22Rv1 (cell line): ENCODE measurements around the gene ATP11B.

Experiments used
- H3K27ac ChIP-seq: fragments of 450-650 bp; 2 replicates; pipeline ENCODE4 v1.5.1; 2017
- ZFX ChIP-seq: fragments of 450-650 bp; IDR thresholded peaks from 2 replicates; pipeline ENCODE4 v1.6.1; 2017; ENCODE audit warnings: antibody characterized with exemption, borderline replicate concordance
- TF ChIP-seq, protein P1 (sequence below): fragments of 450-650 bp; IDR thresholded peaks from 2 replicates; pipeline ENCODE4 v1.5.1; 2017; ENCODE audit warnings: mild to moderate bottlenecking

ATP11B gene

GRCh38 chr3:182766099-182766498, 27.2 kb upstream of the ATP11B start:
- TF ChIP-seq, protein P1, sequence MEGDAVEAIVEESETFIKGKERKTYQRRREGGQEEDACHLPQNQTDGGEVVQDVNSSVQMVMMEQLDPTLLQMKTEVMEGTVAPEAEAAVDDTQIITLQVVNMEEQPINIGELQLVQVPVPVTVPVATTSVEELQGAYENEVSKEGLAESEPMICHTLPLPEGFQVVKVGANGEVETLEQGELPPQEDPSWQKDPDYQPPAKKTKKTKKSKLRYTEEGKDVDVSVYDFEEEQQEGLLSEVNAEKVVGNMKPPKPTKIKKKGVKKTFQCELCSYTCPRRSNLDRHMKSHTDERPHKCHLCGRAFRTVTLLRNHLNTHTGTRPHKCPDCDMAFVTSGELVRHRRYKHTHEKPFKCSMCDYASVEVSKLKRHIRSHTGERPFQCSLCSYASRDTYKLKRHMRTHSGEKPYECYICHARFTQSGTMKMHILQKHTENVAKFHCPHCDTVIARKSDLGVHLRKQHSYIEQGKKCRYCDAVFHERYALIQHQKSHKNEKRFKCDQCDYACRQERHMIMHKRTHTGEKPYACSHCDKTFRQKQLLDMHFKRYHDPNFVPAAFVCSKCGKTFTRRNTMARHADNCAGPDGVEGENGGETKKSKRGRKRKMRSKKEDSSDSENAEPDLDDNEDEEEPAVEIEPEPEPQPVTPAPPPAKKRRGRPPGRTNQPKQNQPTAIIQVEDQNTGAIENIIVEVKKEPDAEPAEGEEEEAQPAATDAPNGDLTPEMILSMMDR, result no peak
- no peak for TF ChIP-seq ZFX
- H3K27ac ChIP-seq, result no peak overlapping the region

DNA sequence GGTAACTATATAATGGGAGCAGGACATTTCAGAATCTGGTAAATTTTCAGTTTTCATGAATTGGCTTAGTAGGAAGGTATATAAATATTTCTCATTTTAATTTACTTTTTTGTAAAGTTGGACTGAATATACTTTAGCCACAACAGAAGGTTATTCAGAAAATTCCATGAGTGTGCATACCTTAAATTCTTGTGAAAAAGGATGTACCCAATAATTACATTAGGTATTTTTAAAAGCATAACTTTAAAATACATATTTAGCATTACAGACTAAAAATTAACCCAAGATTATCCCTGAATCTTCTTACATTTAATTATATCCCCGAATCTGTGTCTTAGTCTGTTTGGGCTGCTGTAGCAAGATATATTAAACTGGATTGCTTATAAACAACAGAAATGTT, 24.9 kb upstream of the ATP11B start:
- no peak overlapping the region for H3K27ac ChIP-seq
- TF ChIP-seq, protein P1, result no peak
- TF ChIP-seq ZFX, result no peak

DNA sequence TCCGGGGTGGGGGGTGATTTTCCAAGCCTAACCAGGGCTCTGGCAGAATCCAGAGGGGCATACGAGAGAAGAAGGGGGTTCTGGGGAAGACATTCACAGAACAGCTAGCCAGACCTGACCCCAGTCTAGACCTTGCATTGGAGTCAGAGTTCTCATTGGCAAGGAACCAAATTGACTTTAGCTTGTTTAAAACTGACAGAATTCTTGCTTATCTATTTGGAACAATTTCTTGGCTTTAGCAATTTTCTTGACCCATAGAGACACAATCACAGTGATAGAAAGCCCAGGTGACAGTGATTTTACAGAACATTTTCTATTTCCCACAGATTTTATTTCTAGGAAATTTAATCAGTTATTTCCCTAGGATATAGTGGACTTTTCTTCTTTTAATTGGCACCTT, 23.6 kb upstream of the ATP11B start:
- TF ChIP-seq, protein P1, result no peak
- TF ChIP-seq ZFX, result no peak
- H3K27ac ChIP-seq, result no peak overlapping the region

GRCh38 chr3:182782149-182782548, 11.2 kb upstream of the ATP11B start:
- H3K27ac ChIP-seq, result no peak overlapping the region
- TF ChIP-seq, protein P1, result no peak
- TF ChIP-seq ZFX, result no peak

- TF ChIP-seq, protein P1, result no peak
- TF ChIP-seq ZFX, result no peak
- no peak overlapping the region for H3K27ac ChIP-seq
Measured at GRCh38 chr3:182783106-182783505, 10.2 kb upstream of the ATP11B start.

DNA sequence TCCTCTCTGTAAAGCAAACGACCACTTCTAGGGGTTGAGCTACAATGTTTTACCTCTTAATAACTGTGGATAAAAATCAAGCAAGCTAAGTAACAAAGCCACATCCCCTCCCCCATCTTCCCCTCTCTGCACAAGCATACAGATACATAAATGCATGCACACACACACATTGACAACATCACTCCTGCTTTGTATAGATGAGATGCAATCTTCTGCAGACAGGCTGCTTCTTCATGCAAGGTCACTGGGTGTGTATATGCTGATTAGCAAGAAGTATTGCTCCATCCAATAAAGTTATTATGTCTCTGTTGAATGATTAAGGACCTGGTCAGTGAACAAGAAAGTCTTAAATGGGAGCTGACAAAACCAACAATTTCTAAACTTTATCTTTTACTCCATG, 8.8 kb upstream of the ATP11B start:
- H3K27ac ChIP-seq, result no peak overlapping the region
- TF ChIP-seq ZFX, result no peak
- TF ChIP-seq, protein P1, result no peak

GRCh38 chr3:182785142-182785541, 8.2 kb upstream of the ATP11B start:
- no peak overlapping the region for H3K27ac ChIP-seq
- TF ChIP-seq ZFX, result no peak
- TF ChIP-seq, protein P1, result no peak
